HK-2 (cell line): ENCODE data around the gene EFNA4.

Experiments
- DNase-seq: peaks from one replicate; pipeline ENCODE4 v3.0.0-alpha.2; 2018; ENCODE audit not compliant: unreplicated experiment

Gene EFNA4

GRCh38 chr1:155033524-155033923 is 30.0 kb upstream of the EFNA4 start, which contains the start of the genes DCST1 and DCST2:
Gene DCST1, plus strand, starts transcription at chr1:155033824. Its CDS starts 213 bp downstream, at chr1:155034037.
Gene DCST2, minus strand, starts transcription at chr1:155033781. Its CDS starts 80 bp downstream, at chr1:155033701.
- DNase-seq, result no peak

- no peak for DNase-seq
Measured at GRCh38 chr1:155034318-155035208, 29.0 kb upstream of the EFNA4 start.

- no peak for DNase-seq
Measured at GRCh38 chr1:155035936-155036335, 27.6 kb upstream of the EFNA4 start.

- no peak for DNase-seq
Measured at GRCh38 chr1:155037043-155037442, 26.5 kb upstream of the EFNA4 start.

DNA sequence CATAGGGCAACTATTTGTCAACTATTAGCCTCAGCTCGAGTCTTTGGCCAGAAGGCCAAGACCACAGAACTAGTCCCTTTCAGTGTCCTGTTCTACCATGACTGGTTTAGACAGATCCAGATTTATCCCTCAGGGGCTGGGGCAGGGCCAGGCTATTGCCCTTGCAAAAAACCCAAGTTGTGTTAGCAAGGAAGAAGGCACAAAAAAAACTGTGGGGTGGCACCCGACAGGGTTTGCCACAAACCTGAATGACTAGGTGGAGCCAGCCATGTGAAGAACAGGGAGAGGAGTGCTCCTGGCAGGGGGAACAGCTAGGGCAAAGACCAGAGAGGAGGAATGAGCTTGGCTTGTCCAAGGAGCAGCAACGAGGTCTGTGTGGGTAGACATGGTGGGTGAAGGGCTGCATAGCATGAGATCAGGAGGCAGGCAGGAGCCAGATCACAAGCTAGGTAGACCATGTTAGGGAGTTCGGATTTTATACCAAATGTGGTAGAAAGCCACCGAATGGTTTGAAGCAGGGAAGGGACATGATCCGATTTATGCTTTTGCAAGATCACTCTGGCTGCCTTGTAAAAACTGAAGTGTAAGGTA is 25.6 kb upstream of the EFNA4 start:
- no peak for DNase-seq

- DNase-seq, result peak; percentile 55
Measured at GRCh38 chr1:155038602-155039307, 24.8 kb upstream of the EFNA4 start.

GRCh38 chr1:155039308-155039669 is 24.3 kb upstream of the EFNA4 start:
- no peak for DNase-seq

GRCh38 chr1:155040358-155041093 is 23.0 kb upstream of the EFNA4 start:
- no peak for DNase-seq

DNA sequence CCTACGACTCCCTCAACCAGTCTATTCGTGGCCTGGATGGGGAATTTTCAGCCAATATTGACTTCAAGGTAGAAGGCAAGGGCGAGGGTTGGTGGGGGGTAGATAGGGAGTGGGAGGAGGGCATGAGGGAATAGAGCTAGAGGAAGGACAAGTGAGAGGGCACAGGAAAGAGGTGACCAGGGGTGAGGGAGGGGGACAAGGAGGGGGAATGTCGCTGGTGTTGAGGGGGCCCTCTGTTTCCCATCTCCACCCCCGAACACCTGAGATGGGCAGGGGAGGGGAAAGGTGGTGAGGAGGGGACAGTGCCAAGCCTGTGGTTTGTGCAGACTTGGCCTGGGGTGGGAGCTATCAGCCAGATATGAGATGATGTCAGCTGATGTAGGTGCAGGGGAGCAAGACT is 20.8 kb upstream of the EFNA4 start:
- DNase-seq, result no peak

DNA sequence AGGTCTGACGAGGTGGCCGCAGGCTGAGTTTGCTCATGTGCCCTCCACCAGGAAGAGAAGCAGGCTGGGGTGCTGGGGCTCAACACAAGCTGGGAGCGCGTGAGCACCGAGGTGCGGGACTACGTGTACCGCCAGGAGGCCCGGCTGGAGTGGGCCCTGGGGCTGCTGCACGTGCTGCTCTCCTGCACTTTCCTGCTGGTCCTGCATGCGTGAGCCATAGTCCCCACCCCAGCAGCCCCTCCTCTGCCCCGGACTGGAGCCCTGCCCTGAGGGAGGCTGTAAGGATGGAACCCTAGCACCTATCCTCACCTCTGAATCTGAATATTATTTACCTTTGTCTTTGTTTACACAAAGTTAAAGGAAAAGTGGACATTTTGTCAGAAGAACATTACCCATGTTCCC is 20.2 kb upstream of the EFNA4 start:
- no peak for DNase-seq

- DNase-seq, result no peak
Measured at GRCh38 chr1:155043793-155044192, 19.7 kb upstream of the EFNA4 start.

GRCh38 chr1:155044365-155044764 is 19.2 kb upstream of the EFNA4 start:
- no peak for DNase-seq

GRCh38 chr1:155044812-155045657 is 18.5 kb upstream of the EFNA4 start:
- peak; percentile 76 for DNase-seq

DNA sequence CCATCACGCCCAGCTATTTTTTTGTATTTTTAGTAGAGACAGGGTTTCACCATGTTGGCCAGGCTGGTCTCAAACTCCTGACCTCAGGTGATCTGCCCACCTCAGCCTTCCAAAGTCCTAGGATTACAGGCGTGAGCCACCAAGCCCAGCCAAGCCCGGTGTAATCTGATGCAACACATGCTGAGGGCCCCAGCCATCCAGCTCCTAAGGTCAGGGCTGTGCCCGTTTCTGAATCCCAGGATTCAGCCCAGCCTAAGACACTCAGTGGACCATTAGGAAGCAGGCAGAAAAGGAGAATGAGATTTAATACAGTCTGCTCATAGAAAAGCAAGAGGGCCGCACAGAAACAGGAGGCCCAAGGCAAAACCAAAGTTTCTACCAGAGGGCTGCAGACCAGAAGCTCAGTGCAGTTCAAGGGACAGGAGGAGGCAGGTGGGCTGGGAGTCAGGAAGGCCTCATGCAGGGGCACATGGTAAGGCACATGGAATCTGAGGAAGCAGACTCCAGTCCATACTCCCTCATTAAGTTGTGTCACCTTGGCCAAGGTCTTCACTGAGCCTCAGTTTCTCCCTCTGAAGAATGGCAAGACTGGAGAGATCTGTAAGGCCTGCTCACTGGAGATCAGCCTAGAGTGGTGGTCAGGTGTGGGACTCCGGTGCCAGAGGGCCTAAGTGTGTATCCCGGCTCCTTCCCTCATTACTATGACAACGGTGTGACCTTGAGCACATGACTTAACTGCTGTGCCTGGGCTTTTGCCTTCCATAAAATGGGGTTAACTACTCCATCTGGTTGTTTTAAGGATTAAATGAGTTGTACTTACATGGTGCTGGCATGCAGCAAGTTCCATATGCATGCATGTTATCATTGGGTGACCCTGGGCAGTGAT is 14.8 kb upstream of the EFNA4 start:
- no peak for DNase-seq

DNA sequence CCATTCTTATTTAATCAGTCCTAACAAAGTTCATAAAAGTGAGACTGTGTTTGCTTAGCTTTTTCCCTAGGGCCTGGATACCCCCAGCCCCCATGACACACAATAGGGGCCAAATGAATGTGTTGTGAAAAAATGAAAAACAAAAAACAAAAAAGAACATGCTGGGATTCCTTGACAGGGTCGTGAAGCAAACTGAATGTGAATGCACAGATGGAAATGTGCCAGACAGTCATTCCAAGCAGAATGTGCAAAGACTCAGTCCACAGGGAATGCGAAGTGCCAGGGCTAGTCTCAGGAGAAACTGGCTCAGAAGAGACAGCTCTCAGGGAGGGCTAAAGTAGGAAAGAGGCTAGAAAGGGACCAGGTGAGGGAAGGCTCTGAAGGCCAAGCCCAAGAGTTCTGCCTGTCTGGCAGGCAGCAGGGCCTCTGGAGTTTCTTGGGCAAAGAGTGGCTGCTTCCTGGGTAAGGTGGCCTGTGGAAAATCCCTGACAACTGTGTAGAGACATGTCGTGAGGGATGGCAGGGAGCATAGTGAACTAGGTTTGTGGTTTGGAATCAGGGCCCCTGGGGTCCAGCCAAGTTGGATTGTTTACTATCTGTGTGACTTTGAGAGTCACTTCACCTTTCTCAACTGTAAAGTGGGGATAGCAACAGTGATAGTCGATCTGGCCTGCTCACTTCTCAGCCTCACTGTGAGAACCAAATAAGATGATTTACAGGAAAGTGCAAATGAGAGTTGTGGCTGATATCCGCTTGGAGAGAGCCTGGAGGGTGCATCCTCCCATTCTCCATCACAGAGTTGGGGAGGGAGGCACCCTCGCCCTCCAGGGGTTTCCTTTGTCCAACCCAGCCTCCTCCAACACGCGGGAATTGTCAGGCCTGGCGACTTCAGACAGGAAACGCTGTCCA is 13.6 kb upstream of the EFNA4 start:
- peak; percentile 46 for DNase-seq

DNA sequence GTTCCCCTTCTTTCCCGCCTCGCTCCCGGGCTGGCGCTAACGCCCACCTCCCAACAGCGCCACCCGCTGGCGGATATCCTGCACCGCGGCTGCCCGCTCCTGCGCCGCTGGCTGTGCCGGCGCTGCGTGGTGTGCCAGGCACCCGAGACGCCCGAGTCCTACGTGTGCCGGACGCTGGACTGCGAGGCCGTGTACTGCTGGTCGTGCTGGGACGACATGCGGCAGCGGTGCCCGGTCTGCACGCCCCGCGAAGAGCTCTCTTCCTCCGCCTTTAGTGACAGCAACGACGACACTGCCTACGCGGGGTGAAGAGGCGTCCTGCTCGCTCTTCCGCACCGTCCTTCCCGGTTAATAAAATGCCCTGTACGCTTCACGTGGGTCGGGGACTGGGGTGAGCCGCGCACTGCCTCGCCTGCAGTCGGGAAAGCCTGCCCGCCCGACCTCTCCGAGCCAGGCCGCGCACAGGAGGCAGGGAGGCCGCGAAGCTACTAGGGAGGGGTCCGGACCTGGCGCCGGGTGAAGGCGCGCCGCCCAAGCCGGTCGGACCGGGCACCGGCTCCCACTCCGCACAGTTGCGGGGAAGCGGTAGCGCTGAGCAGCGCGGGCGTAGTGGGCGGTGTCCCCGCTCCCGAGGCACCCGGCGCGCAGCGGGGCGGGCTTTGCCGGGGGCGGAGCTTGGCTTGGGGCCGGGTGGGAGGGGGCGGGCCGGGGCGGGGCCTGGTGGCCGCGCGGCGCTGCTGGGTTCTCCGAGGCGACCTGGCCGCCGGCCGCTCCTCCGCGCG is 12.8 kb upstream of the EFNA4 start, which contains the start of gene ADAM15:
Gene ADAM15, plus strand, starts transcription at position 757 of the 782 bp plus-strand sequence. CDS start 71 bp downstream, outside the sequence.
- DNase-seq, result peak; percentile 92

DNA sequence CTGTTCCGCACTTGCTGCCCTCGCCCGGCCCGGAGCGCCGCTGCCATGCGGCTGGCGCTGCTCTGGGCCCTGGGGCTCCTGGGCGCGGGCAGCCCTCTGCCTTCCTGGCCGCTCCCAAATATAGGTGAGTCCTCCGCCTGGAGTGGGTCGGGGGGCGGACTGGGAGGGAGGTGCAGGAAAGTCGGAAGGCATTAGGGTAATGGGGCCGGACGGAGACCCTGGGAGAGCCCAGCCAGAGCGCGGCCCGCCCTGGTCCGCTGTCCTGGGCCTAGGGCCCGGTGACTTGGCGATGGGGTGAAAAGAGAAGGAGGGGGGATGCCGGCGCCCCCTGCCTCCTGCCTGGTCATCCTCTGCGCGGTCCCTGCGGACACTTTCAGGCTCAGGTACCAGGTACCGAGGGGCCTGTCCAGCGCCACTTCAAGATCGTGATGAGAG is 12.2 kb upstream of the EFNA4 start:
- DNase-seq, result no peak
